GM12878 (cell line): Measurements from ENCODE around the gene IFI6. TPM values are rescaled to one million over a fixed set of nuclear protein-coding genes. Genes with fewer than 3 reads are reported as not detected.

ENCODE experiments used
- BACH1 ChIP-seq: fragments of 450-650 bp; IDR thresholded peaks from 2 replicates; pipeline ENCODE4 v1.6.1; 2017; ENCODE audit warnings: mild to moderate bottlenecking, borderline replicate concordance
- BCLAF1 ChIP-seq: fragments of 450-650 bp; IDR thresholded peaks from 2 replicates; pipeline ENCODE4 v1.6.1; 2017; ENCODE audit warnings: antibody characterized with exemption, mild to moderate bottlenecking, moderate library complexity
- CREM ChIP-seq: IDR thresholded peaks from 2 replicates; pipeline ENCODE4 v1.6.1; 2014; ENCODE audit warnings: antibody characterized with exemption, low read depth
- EGR1 ChIP-seq, 2 experiments: IDR thresholded peaks; 1 replicate in 1 of 2; 2 replicates in 1 of 2; pipeline ENCODE4 v1.6.1; 2011 to 2012; ENCODE audit warnings: low read depth in 2 of 2, low read length in 2 of 2, borderline replicate concordance in 1 of 2, mild to moderate bottlenecking in 1 of 2, moderate library complexity in 1 of 2
- EP300 ChIP-seq, 2 experiments: fragments of 150-350 bp in 1 of 2; IDR thresholded peaks; 2 replicates each; pipeline ENCODE4 v1.6.1; 2011 to 2012; ENCODE audit warnings: low read depth in 2 of 2, low read length in 2 of 2, borderline replicate concordance in 1 of 2, improper control_type of control experiment in 1 of 2, inconsistent platforms in 1 of 2; ENCODE audit not compliant: control insufficient read depth in 1 of 2
- GATAD2B ChIP-seq: fragments of 450-650 bp; conservative IDR thresholded peaks from 2 replicates; pipeline ENCODE4 v1.6.1; 2017; ENCODE audit warnings: low read depth, mild to moderate bottlenecking, moderate library complexity
- IRF5 ChIP-seq: fragments of 450-650 bp; IDR thresholded peaks from 2 replicates; pipeline ENCODE4 v1.6.1; 2017; ENCODE audit warnings: borderline replicate concordance
- LARP7 ChIP-seq: fragments of 450-650 bp; IDR thresholded peaks from 2 replicates; pipeline ENCODE4 v1.6.1; 2017; ENCODE audit warnings: mild to moderate bottlenecking
- MLLT1 ChIP-seq: fragments of 450-650 bp; IDR thresholded peaks from 2 replicates; pipeline ENCODE4 v1.6.1; 2016; ENCODE audit warnings: mild to moderate bottlenecking
- POLR2AphosphoS2 ChIP-seq: IDR thresholded peaks from 2 replicates; pipeline ENCODE4 v1.6.1; 2011; ENCODE audit warnings: low read depth, mild to moderate bottlenecking, low read length, improper control_type of control experiment, moderate library complexity
- RELB ChIP-seq: fragments of 450-650 bp; IDR thresholded peaks from 2 replicates; pipeline ENCODE4 v1.6.1; 2017; ENCODE audit warnings: low read depth, mild to moderate bottlenecking, moderate library complexity
- SMAD1 ChIP-seq: fragments of 450-650 bp; IDR thresholded peaks from 2 replicates; pipeline ENCODE4 v1.6.1; 2018; ENCODE audit warnings: mild to moderate bottlenecking, low read depth; ENCODE audit not compliant: partially characterized antibody
- STAT3 ChIP-seq: IDR thresholded peaks from 2 replicates; pipeline ENCODE4 v1.6.1; 2011; ENCODE audit warnings: low read depth, low read length, improper control_type of control experiment
- TCF3 ChIP-seq: IDR thresholded peaks from 2 replicates; pipeline ENCODE4 v1.6.1; 2012; ENCODE audit warnings: low read depth, mild to moderate bottlenecking, low read length, borderline replicate concordance; ENCODE audit not compliant: insufficient read depth
- ZNF24 ChIP-seq: fragments of 450-650 bp; IDR thresholded peaks from 2 replicates; pipeline ENCODE4 v1.6.1; 2017; ENCODE audit warnings: antibody characterized with exemption, mild to moderate bottlenecking
- ZNF592 ChIP-seq: fragments of 450-650 bp; IDR thresholded peaks from 2 replicates; pipeline ENCODE4 v1.6.1; 2017; ENCODE audit warnings: mild to moderate bottlenecking, moderate library complexity
- polyA plus RNA-seq, 11 experiments: library from polyadenylated mRNA; depleted of rRNA in 4 of 11; unstranded in 6 of 11; stranded (reverse) in 5 of 11; fragments of >200 nt; fragmentation: Nextera tagmentation in 4 of 11; fragmentation: Illumina TruSeq in 1 of 11; extraction: Ambion mirVana in 4 of 11; extraction: Trizol in 1 of 11; gene quantifications; 1 replicate in 1 of 11; 2 replicates in 10 of 11; pipeline versions ENCODE4 v1.2.1 to v1.2.3, GENCODE V29; 2011 to 2016; ENCODE audit warnings: inconsistent platforms in 2 of 11, missing spikeins in 2 of 11, low read depth in 1 of 11
- total RNA-seq, 4 experiments: library from RNA; depleted of rRNA in 3 of 4; stranded (reverse); fragments of >200 nt in 3 of 4; fragmentation: Illumina TruSeq in 1 of 4; extraction: Trizol in 1 of 4; gene quantifications; 2 replicates each; pipeline versions ENCODE4 v1.2.1 to v1.2.3, GENCODE V29; 2013 to 2021

Gene IFI6
- total and polyA plus RNA-seq, 10 of the 15 experiments (the other 5 are each of a cell fraction or from before 2014, with no cell fraction given): 5.6 to 123 (median 69.0) TPM

- TF ChIP-seq IRF5 (peak; percentile 60; the same call in 1 of the 2 replicates), EP300 (IDR thresholded peaks at IDR 0.05; ENCODE audit: borderline replicate concordance in 1 of 2, control insufficient read depth in 1 of 2, low read depth in 2 of 2, low read length in 2 of 2) (0 out of 4 replicates have a peak, but pooled peaks of 1 of the 2 experiments have one; percentile 22), GATAD2B (peak; percentile 99), TCF3 (0 out of 2 replicates have a peak, but pooled peaks have one; percentile 37), ZNF592 (peak; percentile 71; the same call in 1 of the 2 replicates), ZNF24 (peak; percentile 18; the same call in 1 of the 2 replicates), STAT3 (no peak), CREM (no peak), BCLAF1 (no peak), MLLT1 (peak; percentile 95), BACH1 (peak; percentile 86), EGR1 (IDR thresholded peaks at IDR 0.05; ENCODE audit: borderline replicate concordance in 1 of 2, low read depth in 2 of 2, low read length in 2 of 2) (peak in 1 of 2 experiments; percentile 65; a peak in 1 of 3 replicates), POLR2AphosphoS2 (0 out of 2 replicates have a peak, but pooled peaks have one; percentile 32), SMAD1 (peak; percentile 39), LARP7 (peak; percentile 81), RELB (peak; percentile 64; the same call in 1 of the 2 replicates)
Measured at GRCh38 chr1:27634177-27634984, 37.6 kb downstream of the IFI6 start (continued).
